Activated naive CD8-positive, alpha-beta T cell treated with anti-CD3 and anti-CD28 coated beads, Interleukin-2, amount 10 ng/mL, durations not matched to agents 7 days and 5 days (primary cell): ENCODE results near the gene PCMTD2. TPM values are rescaled to one million over a fixed set of nuclear protein-coding genes. Genes with fewer than 3 reads are reported as not detected.

Experiments used
- ATAC-seq: fragments of 150-1000 bp; cut with Tn5 transposase; one replicate; pipeline ENCODE4 v1.10.0; 2021; ENCODE audit warnings: low read depth, moderate library complexity
- POLR2A ChIA-PET: fragments of 350-600 bp; sonication (Branson Sonifier 250); formaldehyde crosslinking; loops from one replicate; lab custom pipeline; 2021; ENCODE audit warnings: antibody characterized with exemption; lab: Charles Lee
- DNase-seq: peaks from one replicate; pipeline ENCODE4 v3.0.0; 2021
- H3K27ac Mint-ChIP-seq: one replicate; pipeline ENCODE4 v1.8.0; 2022; ENCODE audit warnings: mild to moderate bottlenecking, mixed read lengths
- H3K27me3 Mint-ChIP-seq: one replicate; pipeline ENCODE4 v1.8.0; 2022; ENCODE audit warnings: mild to moderate bottlenecking, moderate library complexity, mixed read lengths
- H3K36me3 Mint-ChIP-seq: one replicate; pipeline ENCODE4 v1.8.0; 2021; ENCODE audit warnings: mild to moderate bottlenecking, mixed read lengths
- H3K4me1 Mint-ChIP-seq: one replicate; pipeline ENCODE4 v1.8.0; 2021; ENCODE audit warnings: mixed read lengths
- H3K4me3 Mint-ChIP-seq: one replicate; pipeline ENCODE4 v1.8.0; 2022; ENCODE audit warnings: mild to moderate bottlenecking, moderate library complexity, mixed read lengths
- H3K9me3 Mint-ChIP-seq: one replicate; pipeline ENCODE4 v1.8.0; 2021; ENCODE audit warnings: mixed read lengths
- total RNA-seq, 2 experiments: library from RNA; stranded (reverse); gene quantifications; one replicate each; pipeline ENCODE4 v1.2.3, GENCODE V29; 2021

Gene PCMTD2
- total RNA-seq, 2 experiments from 2014 or later, result 74.5 to 83.1 TPM

DNA sequence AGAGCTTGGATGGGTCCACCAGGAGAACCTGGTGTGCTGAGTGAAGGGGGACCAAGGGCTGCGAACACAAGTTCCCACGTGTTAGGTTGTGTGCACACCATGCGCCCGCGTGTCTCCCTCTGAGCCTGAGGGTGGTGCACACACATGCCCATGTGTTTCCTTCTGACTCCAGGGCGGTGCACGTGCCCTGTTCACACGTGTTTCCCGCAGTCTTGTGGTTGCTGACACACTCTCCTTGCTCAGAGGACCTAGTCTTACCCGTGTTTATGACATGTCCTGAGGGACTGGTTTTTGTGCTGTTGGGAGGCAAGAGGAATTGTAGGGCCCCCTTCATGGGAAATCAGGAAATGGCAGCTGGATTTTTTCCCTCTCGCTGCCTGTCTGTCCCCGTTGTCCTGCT, 36.3 kb upstream of the PCMTD2 start:
- no peak overlapping the region for H3K4me3 Mint-ChIP-seq
- H3K27ac Mint-ChIP-seq, result no peak overlapping the region
- DNase-seq (no peak), ATAC-seq (peak; percentile 28)
- peaks cover 10% of the 10 kb centered on the region for H3K4me1 Mint-ChIP-seq
- H3K9me3 Mint-ChIP-seq, result no peaks in the 10 kb centered on the region
- POLR2A ChIA-PET, result no interaction called here
- peaks cover 2% of the 10 kb centered on the region for H3K27me3 Mint-ChIP-seq
- H3K36me3 Mint-ChIP-seq, result no peaks in the 10 kb centered on the region

DNA sequence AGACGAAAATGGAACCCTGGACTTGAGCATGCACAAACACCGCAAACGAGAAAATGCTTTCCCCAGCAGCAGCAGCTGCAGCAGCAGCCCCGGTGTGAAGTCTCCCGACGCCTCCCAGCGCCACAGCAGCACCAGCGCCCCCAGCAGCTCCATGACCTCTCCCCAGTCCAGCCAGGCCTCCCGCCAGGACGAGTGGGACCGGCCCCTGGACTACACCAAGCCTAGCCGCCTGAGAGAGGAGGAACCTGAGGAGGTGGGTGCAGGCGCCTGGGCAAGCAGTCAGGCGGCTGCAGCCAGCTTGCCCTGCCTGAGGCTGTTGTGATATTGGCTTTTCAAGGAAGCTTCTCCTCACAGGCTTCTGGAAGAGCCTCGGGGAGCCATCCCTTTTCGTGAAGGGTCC, 35.8 kb upstream of the PCMTD2 start:
- no peak overlapping the region for H3K4me3 Mint-ChIP-seq
- no peaks in the 10 kb centered on the region for H3K9me3 Mint-ChIP-seq
- no peaks in the 10 kb centered on the region for H3K36me3 Mint-ChIP-seq
- H3K27ac Mint-ChIP-seq, result no peak overlapping the region
- peaks cover 2% of the 10 kb centered on the region for H3K27me3 Mint-ChIP-seq
- no peak for DNase-seq
- ATAC-seq, result no peak
- peaks cover 6% of the 10 kb centered on the region for H3K4me1 Mint-ChIP-seq
- POLR2A ChIA-PET, result no interaction called here

DNA sequence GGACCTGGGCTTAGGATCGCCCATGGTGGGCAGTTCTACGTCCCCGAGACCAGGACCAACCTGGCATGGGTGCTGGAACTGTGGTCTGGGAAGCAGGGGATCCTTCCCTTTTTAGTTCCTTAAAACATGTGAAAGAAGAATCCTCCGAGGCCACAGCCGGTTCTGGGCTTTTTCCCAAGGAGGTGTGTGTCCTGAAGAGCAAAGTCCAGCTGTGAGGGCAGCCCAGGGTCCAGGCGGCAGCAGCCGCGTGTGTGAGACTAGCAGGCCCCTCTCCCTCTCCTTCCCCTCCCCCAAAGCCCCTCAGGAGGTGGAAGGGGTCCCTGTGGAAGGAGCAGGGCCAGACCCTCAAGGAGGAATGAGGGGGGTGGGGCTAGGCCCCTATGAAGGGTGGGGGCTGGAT, 35.1 kb upstream of the PCMTD2 start:
- Mint-ChIP-seq H3K9me3 (no peaks in the 10 kb centered on the region), H3K4me3 (no peak overlapping the region), H3K4me1 (peaks cover 2% of the 10 kb centered on the region), H3K27me3 (peaks cover 2% of the 10 kb centered on the region), H3K36me3 (no peaks in the 10 kb centered on the region), H3K27ac (no peak overlapping the region)
- DNase-seq (no peak), ATAC-seq (no peak)
- POLR2A ChIA-PET, result no interaction called here

DNA sequence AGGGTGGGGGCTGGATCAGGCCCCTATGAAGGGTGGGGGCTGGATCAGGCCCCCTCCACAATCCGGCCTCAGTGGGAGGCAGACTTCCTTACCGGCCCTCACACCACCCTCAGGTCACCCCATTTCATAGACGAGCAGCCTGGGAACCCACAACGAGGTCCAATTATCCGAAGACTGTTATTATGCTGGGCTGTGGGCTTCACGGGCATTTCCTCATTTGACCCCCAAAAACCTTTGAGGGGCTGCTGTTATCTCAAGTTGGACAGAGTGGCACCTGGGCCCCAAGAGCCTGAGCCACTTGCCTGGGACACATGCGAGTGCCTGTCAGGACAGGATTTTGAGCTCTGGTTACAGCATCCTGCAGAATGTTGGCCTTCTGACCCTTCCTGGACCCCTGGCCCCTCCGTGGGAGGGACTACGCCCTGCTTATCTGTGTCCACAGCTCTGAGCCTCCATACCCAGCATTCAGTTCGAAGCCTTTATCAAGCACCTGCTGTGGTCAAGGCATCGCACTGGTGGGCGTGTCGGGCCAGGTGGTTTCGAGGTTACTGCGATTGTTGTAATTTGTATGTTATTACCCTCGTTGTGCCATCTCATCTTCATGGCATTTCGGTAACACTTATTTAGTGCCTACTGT, 34.5 kb upstream of the PCMTD2 start:
- H3K27ac Mint-ChIP-seq, result no peak overlapping the region
- ATAC-seq (no peak), DNase-seq (no peak)
- peaks cover 2% of the 10 kb centered on the region for H3K4me1 Mint-ChIP-seq
- H3K9me3 Mint-ChIP-seq, result no peaks in the 10 kb centered on the region
- no peaks in the 10 kb centered on the region for H3K36me3 Mint-ChIP-seq
- H3K4me3 Mint-ChIP-seq, result no peak overlapping the region
- POLR2A ChIA-PET, result no interaction called here
- peaks cover 2% of the 10 kb centered on the region for H3K27me3 Mint-ChIP-seq

DNA sequence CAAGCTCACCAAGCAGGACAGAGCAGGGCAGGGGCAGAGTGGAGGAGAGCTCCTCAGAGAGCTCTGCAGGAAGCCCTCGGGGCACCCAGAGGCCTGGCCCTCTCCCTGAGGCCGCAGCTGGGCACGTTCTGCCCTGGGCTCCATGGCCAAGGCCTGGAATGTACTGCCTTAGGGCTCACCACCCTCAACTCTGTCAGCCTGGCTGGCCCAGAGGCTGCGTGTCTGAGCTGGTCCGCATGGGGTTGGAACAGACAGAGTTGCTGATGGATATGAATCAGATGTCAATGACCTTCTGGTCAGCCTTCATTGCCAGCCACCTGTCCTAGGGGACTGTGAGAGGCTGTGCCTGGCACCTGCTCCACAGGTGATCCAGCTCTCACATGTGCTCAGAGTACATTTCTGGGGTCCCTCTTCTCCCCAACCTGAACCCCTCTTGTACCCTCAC, 33.2 kb upstream of the PCMTD2 start:
- Mint-ChIP-seq H3K27me3 (peaks cover 2% of the 10 kb centered on the region), H3K4me1 (peaks cover 2% of the 10 kb centered on the region), H3K4me3 (no peak overlapping the region), H3K27ac (no peak overlapping the region), H3K36me3 (no peaks in the 10 kb centered on the region), H3K9me3 (no peaks in the 10 kb centered on the region)
- DNase-seq (no peak), ATAC-seq (no peak)
- POLR2A ChIA-PET, result no interaction called here

DNA sequence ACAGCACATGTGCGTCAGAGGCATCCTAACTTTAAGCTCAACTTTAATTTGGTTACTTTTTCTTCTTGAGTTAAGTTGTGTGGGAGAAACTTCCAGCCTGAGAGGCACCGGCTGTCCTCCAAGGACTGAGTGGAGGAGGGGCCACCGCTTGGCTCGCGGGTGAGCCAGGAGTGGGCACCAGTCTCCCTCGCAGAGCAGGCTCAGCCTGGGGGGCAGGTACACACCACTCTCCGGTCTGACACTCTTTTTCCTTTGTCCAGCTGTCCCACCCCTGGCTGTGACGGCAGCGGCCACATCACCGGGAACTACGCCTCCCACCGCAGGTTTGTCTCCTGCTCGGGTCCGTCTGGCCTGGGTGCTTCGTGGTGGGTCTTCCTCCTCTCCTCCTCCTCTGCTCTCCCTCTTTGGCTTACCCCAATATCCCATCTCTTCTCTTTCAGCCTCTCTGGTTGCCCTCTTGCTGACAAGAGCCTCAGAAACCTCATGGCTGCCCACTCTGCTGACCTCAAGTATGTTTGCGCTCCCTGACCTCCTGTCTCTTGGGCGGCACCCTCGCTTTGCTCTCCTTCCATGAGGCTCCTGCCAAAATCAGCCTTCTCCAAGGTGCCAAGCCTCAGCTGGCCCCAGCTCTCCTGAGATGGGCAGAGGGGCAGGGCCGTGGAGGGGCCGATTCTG, 32.6 kb upstream of the PCMTD2 start:
- Mint-ChIP-seq H3K36me3 (no peaks in the 10 kb centered on the region), H3K27me3 (peaks cover 2% of the 10 kb centered on the region), H3K4me3 (no peak overlapping the region), H3K27ac (no peak overlapping the region), H3K9me3 (no peaks in the 10 kb centered on the region), H3K4me1 (peaks cover 2% of the 10 kb centered on the region)
- DNase-seq (no peak), ATAC-seq (no peak)
- POLR2A ChIA-PET, result no interaction called here

DNA sequence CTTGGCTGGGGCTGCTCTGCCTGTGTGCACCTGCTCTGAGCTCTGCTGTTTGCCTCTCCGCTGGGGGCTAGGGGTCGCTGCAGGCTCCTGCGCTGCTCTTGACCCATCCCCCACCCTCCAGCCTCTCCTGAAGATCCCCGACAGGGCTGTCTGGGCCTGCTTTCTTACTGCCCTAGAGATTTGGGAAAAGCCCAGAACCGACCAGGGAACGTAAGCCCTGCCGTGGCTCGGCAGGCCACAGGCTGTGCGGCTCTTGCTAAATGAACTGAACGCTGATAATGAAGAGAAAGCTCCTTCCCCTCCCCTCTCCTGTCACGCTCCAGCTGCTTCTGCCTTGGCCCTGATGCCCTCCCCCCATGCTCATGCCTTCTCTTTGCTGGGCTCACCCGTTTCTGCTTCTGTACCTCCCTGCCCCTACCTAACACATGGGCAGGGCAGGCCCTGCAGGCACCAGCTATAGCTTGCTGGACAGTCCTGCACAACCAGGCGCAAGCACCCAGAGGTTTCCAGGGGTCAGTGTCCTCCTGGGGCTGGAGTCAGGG, 32.0 kb upstream of the PCMTD2 start:
- ATAC-seq (no peak), DNase-seq (no peak)
- Mint-ChIP-seq H3K36me3 (no peaks in the 10 kb centered on the region), H3K27ac (no peak overlapping the region), H3K9me3 (no peaks in the 10 kb centered on the region), H3K4me3 (no peak overlapping the region), H3K27me3 (peaks cover 2% of the 10 kb centered on the region), H3K4me1 (peaks cover 4% of the 10 kb centered on the region)
- POLR2A ChIA-PET, result interaction anchor here (1.0 kb wide), 1 partner anchor 31 kb away, joined by 3 read pairs; no protein-coding TSS in a partner anchor

DNA sequence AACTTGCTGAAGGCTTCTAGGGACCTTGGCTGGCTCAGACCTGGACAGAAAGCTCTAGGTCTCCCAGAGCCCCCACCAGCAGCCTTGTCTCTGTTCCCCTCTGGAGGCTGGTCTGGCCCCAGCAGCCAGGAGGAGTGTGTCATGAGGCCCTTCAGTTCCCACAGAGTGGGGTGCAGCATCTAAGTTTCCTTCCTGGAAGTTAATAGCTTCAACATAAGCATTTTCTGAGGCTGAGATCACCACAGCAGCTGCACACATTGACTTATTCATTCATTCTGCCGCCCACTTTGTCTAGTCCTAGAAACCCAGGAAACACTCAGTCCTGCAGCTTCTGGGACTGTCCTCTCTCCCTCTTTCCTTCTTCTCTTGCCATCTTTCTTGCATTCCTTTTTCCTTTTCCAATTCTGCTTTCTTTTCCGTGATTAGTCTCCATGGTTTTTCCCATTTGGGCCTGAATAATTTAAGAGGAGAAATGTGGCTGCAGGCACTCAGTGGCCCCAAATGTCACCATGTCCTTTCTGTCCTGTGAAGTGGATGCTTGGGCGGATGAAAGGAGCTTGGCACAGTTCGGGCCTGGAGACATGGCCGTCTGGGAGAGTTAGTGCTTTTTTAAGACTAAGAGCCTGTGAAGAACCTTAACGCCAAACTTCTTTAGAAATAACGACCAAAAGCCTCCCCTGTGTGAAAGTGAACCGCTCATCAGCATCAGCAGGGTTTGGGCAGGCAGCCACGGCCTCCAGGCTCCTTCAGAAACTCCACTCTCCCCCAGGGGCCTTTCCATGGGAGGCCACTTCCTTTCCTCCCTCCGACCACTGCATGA, 31.0 kb upstream of the PCMTD2 start:
- no peak for DNase-seq
- POLR2A ChIA-PET, result interaction anchor here (1.0 kb wide), 1 partner anchor 30 kb away, joined by 3 read pairs; no protein-coding TSS in a partner anchor

DNA sequence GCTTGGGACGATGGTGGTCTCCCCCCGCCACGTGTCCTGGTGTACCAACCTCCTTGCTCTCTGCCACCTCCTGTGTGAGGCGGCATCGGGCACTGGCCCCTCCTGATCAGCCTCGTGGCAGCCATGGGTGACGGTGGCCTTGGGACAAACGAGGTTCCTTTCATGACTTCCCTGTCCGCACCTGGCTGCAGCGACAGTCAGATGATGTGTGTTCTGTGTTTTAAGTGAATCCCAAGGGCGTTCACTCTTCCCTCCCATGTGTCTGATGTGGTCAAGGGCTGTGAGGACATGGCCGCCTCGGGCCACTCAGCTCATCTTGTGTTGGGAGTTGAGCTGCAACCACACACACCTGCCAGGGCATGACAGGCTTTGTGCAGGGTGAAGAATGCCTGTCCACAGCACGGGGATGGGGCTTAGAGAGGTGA, 30.4 kb upstream of the PCMTD2 start:
- no peaks in the 10 kb centered on the region for H3K36me3 Mint-ChIP-seq
- no peak overlapping the region for H3K4me3 Mint-ChIP-seq
- POLR2A ChIA-PET, result no interaction called here
- no peak for DNase-seq
- no peaks in the 10 kb centered on the region for H3K27me3 Mint-ChIP-seq
- no peak overlapping the region for H3K27ac Mint-ChIP-seq
- H3K4me1 Mint-ChIP-seq, result peaks cover 5% of the 10 kb centered on the region
- no peak for ATAC-seq
- no peaks in the 10 kb centered on the region for H3K9me3 Mint-ChIP-seq

More for the DNA sequence above, 31.0 kb upstream of the PCMTD2 start:
- no peak for ATAC-seq
- no peaks in the 10 kb centered on the region for H3K36me3 Mint-ChIP-seq
- no peaks in the 10 kb centered on the region for H3K27me3 Mint-ChIP-seq
- no peaks in the 10 kb centered on the region for H3K9me3 Mint-ChIP-seq
- no peak overlapping the region for H3K4me3 Mint-ChIP-seq
- no peak overlapping the region for H3K27ac Mint-ChIP-seq
- H3K4me1 Mint-ChIP-seq, result peaks cover 4% of the 10 kb centered on the region

DNA sequence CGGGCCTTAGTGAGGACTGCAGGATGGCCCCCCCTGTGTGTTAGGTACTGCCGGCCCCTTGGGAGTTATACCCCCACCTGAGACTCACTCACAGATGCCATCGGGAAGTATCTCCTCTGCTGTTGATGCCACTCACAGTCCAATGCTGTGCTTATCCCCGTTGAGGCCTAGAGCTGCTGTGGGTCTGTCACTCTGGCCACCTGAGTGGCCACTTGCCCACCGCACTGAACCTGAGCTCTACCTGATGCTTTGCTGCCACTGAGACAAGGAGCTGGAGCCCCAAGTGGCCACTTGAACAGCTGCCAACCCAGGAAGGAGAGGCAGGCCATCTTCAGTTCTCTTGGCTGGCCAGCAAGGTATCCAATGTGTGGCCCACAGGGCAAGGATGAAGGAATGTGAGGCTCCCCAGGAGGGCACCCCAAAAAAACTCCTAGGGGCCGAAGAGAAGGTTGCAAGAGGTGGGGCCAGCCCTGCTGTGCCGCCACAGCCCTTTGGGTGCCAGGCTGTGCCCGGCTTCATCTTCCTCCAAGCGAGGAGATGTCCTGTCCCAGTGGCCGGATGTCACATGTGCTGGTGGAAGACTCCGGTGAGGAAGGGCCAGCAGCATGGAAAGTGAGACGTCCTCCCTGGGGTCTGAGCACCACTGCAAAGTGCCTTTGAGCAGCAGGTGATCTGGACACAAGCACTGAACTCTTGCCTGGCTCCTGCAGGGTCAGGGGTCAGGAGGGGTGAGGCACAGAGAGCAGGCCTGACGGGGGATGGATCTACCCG, 29.5 kb upstream of the PCMTD2 start:
- POLR2A ChIA-PET, result no interaction called here
- no peak overlapping the region for H3K27ac Mint-ChIP-seq
- peaks cover 5% of the 10 kb centered on the region for H3K4me1 Mint-ChIP-seq
- H3K36me3 Mint-ChIP-seq, result no peaks in the 10 kb centered on the region
- no peaks in the 10 kb centered on the region for H3K27me3 Mint-ChIP-seq
- no peak overlapping the region for H3K4me3 Mint-ChIP-seq
- no peaks in the 10 kb centered on the region for H3K9me3 Mint-ChIP-seq
- no peak for ATAC-seq
- DNase-seq, result no peak

DNA sequence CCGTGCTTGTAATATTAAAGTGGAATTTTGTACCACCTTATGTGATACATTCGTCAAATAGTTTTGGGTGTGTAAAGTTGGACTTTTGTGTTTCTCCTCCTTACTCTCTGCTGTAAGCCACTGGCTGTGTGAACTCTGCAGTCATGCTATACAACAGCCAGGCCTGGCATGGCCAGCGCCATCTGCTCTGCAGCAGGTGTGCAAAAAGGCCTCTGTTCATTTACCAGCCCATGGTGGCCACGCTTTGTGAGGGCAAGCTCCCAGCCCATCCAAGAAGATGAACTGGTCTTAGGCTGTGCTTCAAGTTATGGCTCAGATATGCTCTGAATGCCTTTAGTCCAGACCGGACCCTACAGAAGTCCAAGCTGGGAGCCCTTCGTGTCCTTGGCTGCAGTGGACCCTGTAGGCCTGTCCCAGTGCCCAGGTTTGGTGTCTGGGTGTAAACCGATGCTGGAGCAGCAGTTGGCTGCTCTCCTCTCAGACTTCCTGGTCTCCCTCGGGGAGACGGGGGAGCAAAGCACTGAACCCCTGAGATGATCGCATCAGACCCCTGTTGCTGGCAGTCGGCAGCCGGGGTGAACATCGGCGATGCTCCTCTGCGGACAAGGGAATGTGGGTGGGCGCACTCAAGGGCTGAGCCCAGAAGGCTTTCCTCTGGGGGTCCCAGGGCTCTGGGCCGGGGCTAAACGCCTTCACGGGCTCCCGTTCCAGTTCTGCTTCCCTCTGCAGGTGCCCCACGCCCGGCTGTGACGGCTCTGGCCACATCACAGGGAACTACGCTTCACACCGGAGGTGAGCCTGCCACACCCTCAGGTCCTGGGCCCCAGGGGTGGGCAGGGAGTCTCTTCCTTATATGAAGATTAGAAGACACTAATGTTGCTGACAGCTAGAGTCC, 28.6 kb upstream of the PCMTD2 start:
- Mint-ChIP-seq H3K36me3 (no peaks in the 10 kb centered on the region), H3K4me1 (peaks cover 5% of the 10 kb centered on the region), H3K4me3 (peak overlapping the region; percentile 30), H3K27ac (peak overlapping the region; percentile 15), H3K27me3 (no peaks in the 10 kb centered on the region), H3K9me3 (no peaks in the 10 kb centered on the region)
- POLR2A ChIA-PET, result no interaction called here
- peak; percentile 64 for ATAC-seq
- DNase-seq, result no peak

DNA sequence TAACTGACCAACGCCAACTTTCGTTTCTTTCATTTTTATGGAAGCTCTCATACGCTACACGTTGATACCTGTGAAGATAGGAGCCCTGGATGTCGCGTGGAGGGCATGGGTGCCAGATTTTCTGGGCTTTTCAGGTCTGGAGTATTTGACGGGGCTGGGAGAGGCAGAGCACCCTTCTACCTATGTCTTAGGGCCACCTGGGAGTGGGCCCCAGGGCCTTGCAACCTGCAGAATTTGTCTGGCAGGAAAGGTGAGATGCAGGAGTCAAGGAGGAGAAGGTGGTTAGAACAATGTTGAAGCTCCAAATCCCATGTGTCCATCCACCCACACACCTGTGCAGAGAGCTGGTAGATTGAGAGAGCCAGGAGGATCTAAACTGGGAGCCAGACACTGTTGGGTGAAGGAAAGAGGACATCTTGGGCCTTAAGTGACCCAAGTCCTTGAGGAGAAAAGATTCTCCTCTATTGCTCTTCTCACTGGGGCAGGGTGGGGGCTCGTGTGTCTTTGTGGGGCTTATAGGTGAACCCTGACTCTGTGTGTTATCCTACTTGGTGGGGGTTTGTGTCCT, 27.4 kb upstream of the PCMTD2 start:
- no peak overlapping the region for H3K4me3 Mint-ChIP-seq
- ATAC-seq (no peak), DNase-seq (no peak)

More for the DNA sequence above, 27.4 kb upstream of the PCMTD2 start:
- POLR2A ChIA-PET, result no interaction called here
- Mint-ChIP-seq H3K9me3 (no peaks in the 10 kb centered on the region), H3K27me3 (no peaks in the 10 kb centered on the region), H3K36me3 (no peaks in the 10 kb centered on the region), H3K4me1 (peaks cover 5% of the 10 kb centered on the region), H3K27ac (no peak overlapping the region)
